DND-41 (cell line): ENCODE data around the gene TRIM74.
"Not testable (repeated sequence)": the region's sequence is repeated elsewhere in the genome, so short reads cannot be mapped to it uniquely, and the experiment has no call there.

Source experiments
- CTCF ChIP-seq: IDR thresholded peaks from 2 replicates; pipeline ENCODE4 v1.5.1; 2012; ENCODE audit warnings: borderline replicate concordance, low read length, moderate library complexity, mild to moderate bottlenecking; ENCODE audit not compliant: poor library complexity, severe bottlenecking; ENCODE audit errors: extremely low read depth
- EZH2 ChIP-seq: IDR thresholded peaks from 3 replicates; pipeline ENCODE4 v1.6.1; 2012; ENCODE audit warnings: borderline replicate concordance, low read depth, mild to moderate bottlenecking, moderate library complexity, low read length, inconsistent platforms; ENCODE audit not compliant: severe bottlenecking

- TF ChIP-seq CTCF, EZH2: not testable (repeated sequence)
These were observed 6.2 kb downstream of the TRIM74 start for GRCh38 chr7:72963056-72963455.
